ENCODE data around the gene TMEM19.

Gene TMEM19

DNA sequence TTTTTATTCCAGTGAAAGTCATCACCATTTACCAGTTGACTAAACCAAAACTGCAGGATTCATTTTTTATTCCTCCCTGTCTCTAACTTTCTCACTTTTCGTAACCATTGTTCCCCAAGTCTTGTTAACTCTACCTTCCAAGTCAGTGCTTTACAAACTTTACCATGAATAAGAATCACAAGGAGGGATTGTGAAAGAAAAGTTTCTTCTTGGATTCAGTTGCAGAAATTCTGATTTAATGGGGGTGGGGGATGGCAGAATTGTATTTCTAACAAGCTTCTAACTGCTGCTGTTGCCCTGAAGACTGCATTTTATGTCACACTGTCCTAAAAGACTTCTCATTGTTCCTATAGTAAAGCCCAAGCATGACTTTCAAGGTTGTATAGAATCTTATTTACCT, 63.8 kb downstream of the TMEM19 start:
- TF ChIP-seq, protein P1, sequence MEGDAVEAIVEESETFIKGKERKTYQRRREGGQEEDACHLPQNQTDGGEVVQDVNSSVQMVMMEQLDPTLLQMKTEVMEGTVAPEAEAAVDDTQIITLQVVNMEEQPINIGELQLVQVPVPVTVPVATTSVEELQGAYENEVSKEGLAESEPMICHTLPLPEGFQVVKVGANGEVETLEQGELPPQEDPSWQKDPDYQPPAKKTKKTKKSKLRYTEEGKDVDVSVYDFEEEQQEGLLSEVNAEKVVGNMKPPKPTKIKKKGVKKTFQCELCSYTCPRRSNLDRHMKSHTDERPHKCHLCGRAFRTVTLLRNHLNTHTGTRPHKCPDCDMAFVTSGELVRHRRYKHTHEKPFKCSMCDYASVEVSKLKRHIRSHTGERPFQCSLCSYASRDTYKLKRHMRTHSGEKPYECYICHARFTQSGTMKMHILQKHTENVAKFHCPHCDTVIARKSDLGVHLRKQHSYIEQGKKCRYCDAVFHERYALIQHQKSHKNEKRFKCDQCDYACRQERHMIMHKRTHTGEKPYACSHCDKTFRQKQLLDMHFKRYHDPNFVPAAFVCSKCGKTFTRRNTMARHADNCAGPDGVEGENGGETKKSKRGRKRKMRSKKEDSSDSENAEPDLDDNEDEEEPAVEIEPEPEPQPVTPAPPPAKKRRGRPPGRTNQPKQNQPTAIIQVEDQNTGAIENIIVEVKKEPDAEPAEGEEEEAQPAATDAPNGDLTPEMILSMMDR (IDR thresholded peaks at IDR 0.05; ENCODE audit: borderline replicate concordance, control extremely low read depth, extremely low read depth, insufficient read depth, missing control alignments): no peak
- no peak for DNase-seq (ENCODE audit: low spot score)
- in situ Hi-C loops (cut with MboI; ENCODE audit: low sequenced_read_pairs, unreplicated experiment): loop anchor here (10.0 kb wide), 2 partner anchors 115 to 335 kb away; no protein-coding TSS in a partner anchor

DNA sequence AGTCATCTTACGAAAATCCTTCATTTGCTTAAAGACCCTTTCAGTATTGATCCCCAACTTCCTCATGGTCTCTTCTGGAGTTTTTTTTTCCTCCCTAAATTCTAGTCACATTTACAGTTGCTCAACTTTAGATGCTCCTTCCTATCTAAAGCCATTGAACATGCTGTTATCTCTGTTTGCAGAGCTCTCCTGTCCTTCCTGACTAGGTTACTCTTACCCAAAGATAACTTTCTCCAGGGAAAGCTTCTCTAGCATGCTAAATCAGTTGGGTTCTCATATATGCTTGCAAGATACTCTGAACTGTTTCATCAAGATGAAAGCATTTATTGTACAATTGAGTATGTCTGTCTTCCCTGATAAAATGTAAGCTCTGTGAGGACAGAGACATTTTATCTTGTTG, 67.0 kb downstream of the TMEM19 start:
- in situ Hi-C loops (cut with MboI; ENCODE audit: low sequenced_read_pairs, unreplicated experiment): no loop called here
- DNase-seq (ENCODE audit: low spot score): no peak
- TF ChIP-seq, protein P1 (IDR thresholded peaks at IDR 0.05; ENCODE audit: borderline replicate concordance, control extremely low read depth, extremely low read depth, insufficient read depth, missing control alignments): no peak
